ENCODE data around the gene NOP9.

The NOP9 gene

DNA sequence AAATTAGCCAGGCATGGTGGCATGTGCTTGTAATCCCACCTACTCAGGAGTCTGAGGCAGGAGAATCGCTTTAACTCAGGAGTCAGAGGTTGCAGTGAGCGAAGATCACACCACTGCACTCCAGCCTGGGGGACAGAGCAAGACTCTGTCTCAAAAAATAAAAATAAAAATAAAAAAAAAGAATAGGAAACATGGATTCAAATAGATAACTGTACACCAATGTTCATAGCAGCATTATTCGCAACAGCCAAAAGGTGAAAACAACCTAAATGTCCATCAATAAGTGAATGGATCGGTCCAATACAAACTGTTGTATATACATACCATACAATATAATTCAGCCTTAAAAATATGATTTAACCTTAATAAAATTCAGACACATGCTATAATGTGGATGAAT lies 43.2 kb downstream of the NOP9 start:
- no peak overlapping the region for H3K9ac ChIP-seq (ENCODE audit: low read depth, low read length, poor library complexity, severe bottlenecking)
- no peak overlapping the region for H3K4me2 ChIP-seq (ENCODE audit: low read depth, low read length, poor library complexity, severe bottlenecking)
- H4K20me1 ChIP-seq (ENCODE audit: insufficient read depth, low read length, poor library complexity, severe bottlenecking), result no peaks in the 10 kb centered on the region
- no peaks in the 10 kb centered on the region for H3K9me2 ChIP-seq (replicated peaks; ENCODE audit: low read depth, low read length)
- no peaks in the 10 kb centered on the region for H3K36me3 ChIP-seq (ENCODE audit: insufficient read depth, low read length)
- no peak overlapping the region for H3K4me3 ChIP-seq (ENCODE audit: low read length, poor library complexity, severe bottlenecking)
- no peak overlapping the region for H2AFZ ChIP-seq (ENCODE audit: low read length)
- TF ChIP-seq, protein P1, sequence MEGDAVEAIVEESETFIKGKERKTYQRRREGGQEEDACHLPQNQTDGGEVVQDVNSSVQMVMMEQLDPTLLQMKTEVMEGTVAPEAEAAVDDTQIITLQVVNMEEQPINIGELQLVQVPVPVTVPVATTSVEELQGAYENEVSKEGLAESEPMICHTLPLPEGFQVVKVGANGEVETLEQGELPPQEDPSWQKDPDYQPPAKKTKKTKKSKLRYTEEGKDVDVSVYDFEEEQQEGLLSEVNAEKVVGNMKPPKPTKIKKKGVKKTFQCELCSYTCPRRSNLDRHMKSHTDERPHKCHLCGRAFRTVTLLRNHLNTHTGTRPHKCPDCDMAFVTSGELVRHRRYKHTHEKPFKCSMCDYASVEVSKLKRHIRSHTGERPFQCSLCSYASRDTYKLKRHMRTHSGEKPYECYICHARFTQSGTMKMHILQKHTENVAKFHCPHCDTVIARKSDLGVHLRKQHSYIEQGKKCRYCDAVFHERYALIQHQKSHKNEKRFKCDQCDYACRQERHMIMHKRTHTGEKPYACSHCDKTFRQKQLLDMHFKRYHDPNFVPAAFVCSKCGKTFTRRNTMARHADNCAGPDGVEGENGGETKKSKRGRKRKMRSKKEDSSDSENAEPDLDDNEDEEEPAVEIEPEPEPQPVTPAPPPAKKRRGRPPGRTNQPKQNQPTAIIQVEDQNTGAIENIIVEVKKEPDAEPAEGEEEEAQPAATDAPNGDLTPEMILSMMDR (conservative IDR thresholded peaks at IDR 0.05; ENCODE audit: low read length), result no peak
- TF ChIP-seq EZH2phosphoT487 (IDR thresholded peaks at IDR 0.05; ENCODE audit: borderline replicate concordance), result no peak
- H3K9me3 ChIP-seq (ENCODE audit: insufficient read depth, low read depth, low read length), result no peaks in the 10 kb centered on the region
- H3K27me3 ChIP-seq (ENCODE audit: insufficient read depth, low read length, poor library complexity, severe bottlenecking), result no peaks in the 10 kb centered on the region
- H3K4me1 ChIP-seq (ENCODE audit: insufficient read depth, low read length, poor library complexity, severe bottlenecking), result peaks cover 14% of the 10 kb centered on the region
- H3F3A ChIP-seq (ENCODE audit: low read depth), result no peaks in the 10 kb centered on the region
- peaks cover 6% of the 10 kb centered on the region; the same call in 1 of the 2 replicates for H3K79me2 ChIP-seq (ENCODE audit: insufficient read depth, low read length)

DNA sequence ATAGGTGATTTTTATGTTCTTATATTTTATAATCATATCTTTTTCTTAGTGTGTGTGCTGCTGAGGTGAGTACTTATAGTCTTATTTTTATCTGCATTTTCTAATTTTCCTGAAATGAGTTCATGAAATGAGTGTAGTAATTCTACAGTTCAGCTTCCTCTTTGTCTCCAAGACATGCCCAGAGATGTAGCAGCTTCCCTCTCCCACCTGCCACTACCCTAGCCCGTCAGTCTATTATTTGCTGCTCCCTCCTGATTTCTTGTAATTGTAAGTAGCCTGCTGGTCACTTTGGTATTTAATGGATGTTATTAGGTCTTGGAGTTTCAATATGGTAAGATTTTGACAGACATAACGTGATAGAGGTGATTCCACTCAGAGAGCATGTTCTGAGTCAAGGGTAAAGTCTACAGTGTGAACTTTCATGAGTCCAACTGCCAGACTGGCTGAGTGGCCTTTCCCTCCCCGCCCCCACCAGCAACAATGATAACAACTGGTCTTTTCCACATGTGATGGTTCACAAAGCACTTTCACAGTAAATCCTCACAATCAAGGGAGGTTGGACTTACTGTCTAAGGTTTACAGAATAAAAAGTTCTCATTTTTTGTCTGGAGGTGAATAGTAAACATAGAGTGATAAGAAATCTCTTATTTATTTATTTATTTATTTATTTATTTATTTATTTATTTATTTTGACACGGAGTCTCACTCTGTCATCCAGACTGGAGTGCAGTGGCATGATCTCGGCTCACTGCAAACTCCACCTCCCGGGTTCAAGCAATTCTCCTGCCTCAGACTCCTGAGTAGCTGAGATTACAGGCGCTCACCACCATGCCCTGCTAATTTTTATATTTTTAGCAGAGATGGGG lies 44.4 kb downstream of the NOP9 start:
- Histone ChIP-seq H3K9ac (ENCODE audit: low read depth, low read length, poor library complexity, severe bottlenecking) (no peak overlapping the region), H3K4me1 (ENCODE audit: insufficient read depth, low read length, poor library complexity, severe bottlenecking) (peaks cover 3% of the 10 kb centered on the region), H2AFZ (ENCODE audit: low read length) (no peak overlapping the region), H3K9me3 (ENCODE audit: insufficient read depth, low read depth, low read length) (no peaks in the 10 kb centered on the region), H3F3A (ENCODE audit: low read depth) (no peaks in the 10 kb centered on the region), H3K27me3 (ENCODE audit: insufficient read depth, low read length, poor library complexity, severe bottlenecking) (no peaks in the 10 kb centered on the region), H3K9me2 (replicated peaks; ENCODE audit: low read depth, low read length) (no peaks in the 10 kb centered on the region), H4K20me1 (ENCODE audit: insufficient read depth, low read length, poor library complexity, severe bottlenecking) (no peaks in the 10 kb centered on the region), H3K36me3 (ENCODE audit: insufficient read depth, low read length) (no peaks in the 10 kb centered on the region), H3K4me2 (ENCODE audit: low read depth, low read length, poor library complexity, severe bottlenecking) (no peak overlapping the region), H3K4me3 (ENCODE audit: low read length, poor library complexity, severe bottlenecking) (no peak overlapping the region), H3K79me2 (ENCODE audit: insufficient read depth, low read length) (peaks cover 6% of the 10 kb centered on the region; the same call in 1 of the 2 replicates)
- TF ChIP-seq EZH2phosphoT487 (IDR thresholded peaks at IDR 0.05; ENCODE audit: borderline replicate concordance), result no peak
- TF ChIP-seq, protein P1 (conservative IDR thresholded peaks at IDR 0.05; ENCODE audit: low read length), result no peak

DNA sequence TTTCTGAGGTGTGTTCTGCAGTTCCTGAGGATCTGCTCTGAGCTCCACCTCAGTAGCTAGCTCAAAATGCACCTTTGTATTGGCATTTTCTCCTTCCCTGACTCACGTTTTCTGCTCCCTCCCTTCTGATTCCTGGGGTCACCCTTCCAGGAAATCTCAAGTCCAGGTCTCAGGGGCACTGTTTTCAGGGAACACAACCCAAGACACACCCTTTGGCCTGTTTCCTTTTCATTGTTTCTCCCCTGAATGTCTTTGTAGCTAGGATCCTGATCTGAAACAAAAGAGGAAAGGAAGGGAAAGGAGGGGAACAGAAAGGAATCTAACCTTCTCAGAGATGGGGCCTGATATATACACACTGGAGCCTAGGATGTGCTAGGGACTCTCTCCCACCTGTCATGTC lies 47.5 kb downstream of the NOP9 start:
- H3K4me3 ChIP-seq (ENCODE audit: low read length, poor library complexity, severe bottlenecking), result no peak overlapping the region
- no peaks in the 10 kb centered on the region for H4K20me1 ChIP-seq (ENCODE audit: insufficient read depth, low read length, poor library complexity, severe bottlenecking)
- H3K27me3 ChIP-seq (ENCODE audit: insufficient read depth, low read length, poor library complexity, severe bottlenecking), result no peaks in the 10 kb centered on the region
- no peak overlapping the region for H3K4me2 ChIP-seq (ENCODE audit: low read depth, low read length, poor library complexity, severe bottlenecking)
- H2AFZ ChIP-seq (ENCODE audit: low read length), result no peak overlapping the region
- no peaks in the 10 kb centered on the region for H3K36me3 ChIP-seq (ENCODE audit: insufficient read depth, low read length)
- no peak for TF ChIP-seq EZH2phosphoT487 (IDR thresholded peaks at IDR 0.05; ENCODE audit: borderline replicate concordance)
- TF ChIP-seq, protein P1 (conservative IDR thresholded peaks at IDR 0.05; ENCODE audit: low read length), result no peak
- H3K4me1 ChIP-seq (ENCODE audit: insufficient read depth, low read length, poor library complexity, severe bottlenecking), result no peaks in the 10 kb centered on the region
- no peaks in the 10 kb centered on the region for H3F3A ChIP-seq (ENCODE audit: low read depth)
- no peaks in the 10 kb centered on the region for H3K79me2 ChIP-seq (ENCODE audit: insufficient read depth, low read length)
- no peaks in the 10 kb centered on the region for H3K9me3 ChIP-seq (ENCODE audit: insufficient read depth, low read depth, low read length)
- H3K9me2 ChIP-seq (replicated peaks; ENCODE audit: low read depth, low read length), result no peaks in the 10 kb centered on the region
- H3K9ac ChIP-seq (ENCODE audit: low read depth, low read length, poor library complexity, severe bottlenecking), result no peak overlapping the region
